ENCODE results near the gene EAPP.
"Not testable (repeated sequence)": the region's sequence is repeated elsewhere in the genome, so short reads cannot be mapped to it uniquely, and the experiment has no call there.

GRCh38 chr14:34562037-34562775, 22.7 kb upstream of the EAPP start:
- not testable (repeated sequence) for TF ChIP-seq POLR2A, CTCF (IDR thresholded peaks at IDR 0.05)

Measured in heart left ventricle (tissue), 13 donors.